HepG2 (cell line): ENCODE results near the gene GRP. TPM values are rescaled to one million over a fixed set of nuclear protein-coding genes. Genes with fewer than 3 reads are reported as not detected.

Experiments
- ATAC-seq: fragments of 200-7000 bp; cut with Tn5 transposase; 3 replicates; pipeline ENCODE4 v1.9.1; 2020; ENCODE audit warnings: mild to moderate bottlenecking, moderate library complexity
- BruUV-seq: library from RNA; stranded (reverse); fragments of 400-500 nt; replicated peaks from 2 replicates; lab custom pipeline; 2021; lab: Mats Ljungman, UMichigan
- CTCF ChIA-PET: fragments of 300-600 bp; formaldehyde crosslinking; extraction: SDS; loops from one replicate; lab custom pipeline; 2021; ENCODE audit warnings: low total read pairs, inconsistent platforms, low intra/inter-chr PET ratio; lab: Yijun Ruan, JAX
- POLR2A ChIA-PET: fragments of 350-600 bp; sonication (Branson Sonifier 250); formaldehyde crosslinking; loops from one replicate; lab custom pipeline; 2020; ENCODE audit warnings: antibody characterized with exemption, inconsistent platforms; lab: Yijun Ruan, JAX
- DNase-seq: peaks from one replicate; pipeline ENCODE4 v3.0.0-alpha.2; 2015; ENCODE audit warnings: low spot score
- FAIRE-seq: peaks from 3 replicates; lab custom pipeline; 2011; peaks lifted over from hg19 to GRCh38; lab: Jason Lieb, UNC
- H2AFZ ChIP-seq: one replicate; pipeline ENCODE4 v1.6.1; 2011; ENCODE audit warnings: low read length, inconsistent platforms
- H3K27ac ChIP-seq: fragments of 300-600 bp; 3 replicates; pipeline ENCODE4 v1.8.0; 2011; ENCODE audit warnings: mixed run types, mild to moderate bottlenecking, mixed read lengths, low read length, inconsistent platforms; ENCODE audit not compliant: insufficient read depth; ENCODE audit errors: extremely low read length
- H3K27me3 ChIP-seq, 2 experiments: fragments of 200-600 bp in 1 of 2; 2 replicates in 1 of 2; 3 replicates in 1 of 2; pipeline versions ENCODE4 v1.6.0 to v1.8.0; 2011; ENCODE audit warnings: low read length in 2 of 2, mild to moderate bottlenecking in 2 of 2, moderate library complexity in 2 of 2, inconsistent platforms in 1 of 2; ENCODE audit not compliant: insufficient read depth in 2 of 2, control insufficient read depth in 1 of 2
- H3K36me3 ChIP-seq, 2 experiments: fragments of 200-600 bp in 1 of 2; replicated peaks in 1 of 2; 2 replicates in 1 of 2; 3 replicates in 1 of 2; pipeline versions ENCODE4 v1.5.1 to v1.8.0; 2011; ENCODE audit warnings: low read length in 2 of 2, inconsistent platforms in 1 of 2; ENCODE audit not compliant: insufficient read depth in 2 of 2, control insufficient read depth in 1 of 2
- H3K4me1 ChIP-seq: 2 replicates; pipeline ENCODE4 v1.5.1; 2012; ENCODE audit warnings: low read length, inconsistent platforms; ENCODE audit not compliant: insufficient read depth
- H3K4me2 ChIP-seq: 2 replicates; pipeline ENCODE4 v1.6.0; 2011; ENCODE audit warnings: low read depth, low read length, inconsistent platforms
- H3K4me3 ChIP-seq, 3 experiments: fragments of 200-600 bp in 1 of 3; sonication (generic), shearing (Covaris generic) in 1 of 3; replicated peaks in 1 of 3; 2 replicates each; pipeline ENCODE4 v1.5.1; 2011 to 2016; ENCODE audit warnings: low read length in 3 of 3, inconsistent platforms in 2 of 3, low read depth in 2 of 3, mild to moderate bottlenecking in 2 of 3, control low read depth in 1 of 3, mixed read lengths in 1 of 3; ENCODE audit not compliant: insufficient read depth in 1 of 3
- H3K79me2 ChIP-seq: one replicate; pipeline ENCODE4 v1.6.1; 2011; ENCODE audit warnings: low read length, inconsistent platforms; ENCODE audit not compliant: insufficient read depth
- H3K9ac ChIP-seq: 2 replicates; pipeline ENCODE4 v1.6.0; 2011; ENCODE audit warnings: mild to moderate bottlenecking, low read depth, low read length, inconsistent platforms; ENCODE audit not compliant: insufficient read depth
- H3K9me3 ChIP-seq: 2 replicates; pipeline ENCODE4 v1.5.1; 2012; ENCODE audit warnings: mild to moderate bottlenecking, low read length
- H4K20me1 ChIP-seq: 2 replicates; pipeline ENCODE4 v1.6.0; 2011; ENCODE audit warnings: inconsistent platforms, mild to moderate bottlenecking, low read length, moderate library complexity; ENCODE audit not compliant: insufficient read depth
- BRF2 ChIP-seq: sonication (generic); formaldehyde crosslinking; IDR thresholded peaks from 2 replicates; pipeline ENCODE4 v1.8.1; 2022; ENCODE audit warnings: mild to moderate bottlenecking, missing genetic modification reagents
- GTF3A ChIP-seq: sonication (generic); formaldehyde crosslinking; conservative IDR thresholded peaks from 2 replicates; pipeline ENCODE4 v1.4.0; 2020; ENCODE audit warnings: mild to moderate bottlenecking, missing genetic modification reagents
- REST ChIP-seq, 2 experiments: IDR thresholded peaks; 2 replicates each; pipeline ENCODE4 v1.6.1; 2011 to 2012; ENCODE audit warnings: low read length in 2 of 2, borderline replicate concordance in 1 of 2, low read depth in 1 of 2, mild to moderate bottlenecking in 1 of 2, moderate library complexity in 1 of 2
- TCF7L2 ChIP-seq: IDR thresholded peaks from 2 replicates; pipeline ENCODE4 v1.6.1; 2011; ENCODE audit warnings: mild to moderate bottlenecking, low read depth, low read length, moderate library complexity
- ZNF33B ChIP-seq: sonication (generic); formaldehyde crosslinking; IDR thresholded peaks from 2 replicates; pipeline ENCODE4 v1.5.1; 2020; ENCODE audit warnings: mild to moderate bottlenecking, missing genetic modification reagents
- ZNF770 ChIP-seq: sonication (generic); formaldehyde crosslinking; IDR thresholded peaks from 2 replicates; pipeline ENCODE4 v1.5.0; 2020; ENCODE audit warnings: mild to moderate bottlenecking, missing genetic modification reagents
- WGBS: methylation state at CpG from one replicate; pipeline ENCODE4 v1.1.6; 2017; ENCODE audit warnings: low lambda C conversion rate; 5-methylcytosine and 5-hydroxymethylcytosine counted together
- in situ Hi-C: cut with HindIII; loops from 2 replicates; pipeline ENCODE4 v1.10.0; 2017; ENCODE audit warnings: low pct_unique_long_range_greater_than_20kb; ENCODE audit not compliant: extremely low pct_ligation_motif_present
- intact Hi-C: fragments of 100-400 bp; cut with micrococcal nuclease; formaldehyde crosslinking; loops from one replicate; pipeline ENCODE4 v1.10.0; 2022; ENCODE audit not compliant: unreplicated experiment
- polyA plus RNA-seq, 8 experiments: library from polyadenylated mRNA; depleted of rRNA in 3 of 8; stranded (reverse) in 7 of 8; unstranded in 1 of 8; fragments of >200 nt; fragmentation: Illumina TruSeq in 4 of 8; extraction: Trizol in 4 of 8; gene quantifications; 2 replicates each; pipeline versions ENCODE4 v1.2.1 to v1.2.3, GENCODE V29; 2011 to 2016; ENCODE audit warnings: low read depth in 4 of 8, missing spikeins in 1 of 8, mixed read lengths in 1 of 8; ENCODE audit not compliant: insufficient read depth in 1 of 8
- total RNA-seq, 5 experiments: library from RNA; depleted of rRNA; stranded (reverse); fragments of >200 nt; fragmentation: Illumina TruSeq; extraction: Trizol; gene quantifications; 2 replicates each; pipeline ENCODE4 v1.2.3, GENCODE V29; 2016; ENCODE audit warnings: low read depth in 1 of 5

The GRP gene
- total and polyA plus RNA-seq, 2 of the 13 experiments (the other 11 are each of a cell fraction or from before 2014, with no cell fraction given) = not detected

- TF ChIP-seq REST (IDR thresholded peaks at IDR 0.05; ENCODE audit: borderline replicate concordance in 1 of 2, low read depth in 1 of 2, low read length in 2 of 2) = no peak
- TF ChIP-seq TCF7L2 = no peak
- no peak for TF ChIP-seq GTF3A
Measured at GRCh38 chr18:59228351-59228750, 8.4 kb downstream of the GRP start (continued).

- ATAC-seq (no peak), DNase-seq (no peak), FAIRE-seq (no peak)
- CTCF ChIA-PET = no interaction called here
- in situ Hi-C loops (no loop called here), intact Hi-C loops (loop anchor here (5.0 kb wide), 1 partner anchor 918 kb away; no protein-coding TSS in a partner anchor)
- TF ChIP-seq ZNF770 = no peak
- no peak for TF ChIP-seq BRF2 (CRISPR knock-in tag)
- no peak for TF ChIP-seq ZNF33B
- Histone ChIP-seq H3K4me1 (peaks cover 10% of the 10 kb centered on the region), H4K20me1 (no peaks in the 10 kb centered on the region), H3K9ac (no peak overlapping the region), H3K27ac (no peak overlapping the region), H3K9me3 (no peaks in the 10 kb centered on the region), H3K4me3 (no peak overlapping the region), H2AFZ (no peak overlapping the region), H3K79me2 (no peaks in the 10 kb centered on the region), H3K4me2 (no peak overlapping the region), H3K36me3 (no peaks in the 10 kb centered on the region), H3K27me3 (peaks cover 0 to 1% of the 10 kb centered on the region in 2 experiments; a peak in 3 of 5 replicates)
- POLR2A ChIA-PET = no interaction called here
- WGBS = 7% methylated on average over 2 of the region's 2 CpGs
- no TSS peak for BruUV-seq
Measured at GRCh38 chr18:59229191-59229590, 9.2 kb downstream of the GRP start.
